NB4 (cell line): Measurements from ENCODE around the gene SCAPER.

Source experiments
- CTCF ChIP-seq: IDR thresholded peaks from one replicate; pipeline ENCODE4 v1.5.1; 2012; ENCODE audit warnings: low read depth, low read length
- POLR2A ChIP-seq: IDR thresholded peaks from 2 replicates; pipeline ENCODE4 v1.6.1; 2011; ENCODE audit warnings: mild to moderate bottlenecking; ENCODE audit not compliant: insufficient read length; ENCODE audit errors: extremely low read depth

DNA sequence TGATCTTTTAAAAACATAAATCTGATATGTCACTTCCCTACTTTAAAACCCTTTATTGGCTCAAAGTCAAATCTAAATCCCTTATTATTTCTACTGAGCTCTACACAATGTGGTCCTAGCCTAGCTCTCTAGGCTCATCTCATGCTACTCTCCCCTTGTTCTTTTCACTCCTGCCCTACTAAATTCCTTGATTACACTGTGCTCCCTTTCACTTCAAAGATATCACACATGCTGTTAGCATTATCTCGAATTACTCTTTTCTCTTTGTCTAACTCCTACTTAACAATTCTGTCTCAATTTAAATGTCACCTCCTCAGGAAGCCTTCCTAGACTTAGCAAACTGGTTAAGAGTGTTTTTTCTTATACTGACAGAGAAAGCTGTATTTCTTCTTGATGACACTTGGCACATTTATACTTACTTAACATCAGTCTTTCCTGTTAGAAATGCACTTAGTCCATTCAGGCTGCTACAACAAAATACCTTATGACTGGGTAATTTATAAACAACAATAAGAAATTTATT, 102.0 kb downstream of the SCAPER start:
- TF ChIP-seq CTCF = no peak
- no peak for TF ChIP-seq POLR2A
